Stimulated activated CD8-positive, alpha-beta memory T cell treated with anti-CD3 and anti-CD28 coated beads, Interleukin-7, amount 100 ng/mL, for 4 hours (primary cell): ENCODE measurements around the gene ZHX3.
"Not testable (repeated sequence)": the region's sequence is repeated elsewhere in the genome, so short reads cannot be mapped to it uniquely, and the experiment has no call there.

ENCODE experiments used
- DNase-seq, 2 donors: peaks; one replicate each; pipeline ENCODE4 v3.0.0-alpha.2; 2020; ENCODE audit warnings: low read depth in 2 of 2

The ZHX3 gene

GRCh38 chr20:41259309-41259708 is 58.2 kb downstream of the ZHX3 start:
- DNase-seq, result no peak

- DNase-seq, result no peak
These were observed 59.1 kb downstream of the ZHX3 start for GRCh38 chr20:41258474-41258873.

GRCh38 chr20:41256516-41256915 is 61.0 kb downstream of the ZHX3 start:
- no peak for DNase-seq

- DNase-seq, result no peak
These were observed 61.9 kb downstream of the ZHX3 start for GRCh38 chr20:41255655-41256054.

- no peak for DNase-seq
These were observed 67.9 kb downstream of the ZHX3 start for GRCh38 chr20:41249411-41250281.

- no peak for DNase-seq
These were observed 69.0 kb downstream of the ZHX3 start for GRCh38 chr20:41248368-41249024.

- no peak for DNase-seq
These were observed 69.8 kb downstream of the ZHX3 start for GRCh38 chr20:41247523-41248367.

- DNase-seq, result no peak
These were observed 72.3 kb downstream of the ZHX3 start for GRCh38 chr20:41245086-41245707.

- no peak for DNase-seq
These were observed 74.7 kb downstream of the ZHX3 start for GRCh38 chr20:41242807-41243206.

GRCh38 chr20:41242352-41242751 is 75.2 kb downstream of the ZHX3 start:
- no peak for DNase-seq

GRCh38 chr20:41237233-41237632 is 80.3 kb downstream of the ZHX3 start:
- DNase-seq, result not testable (repeated sequence)

GRCh38 chr20:41236818-41237217 is 80.7 kb downstream of the ZHX3 start:
- not testable (repeated sequence) for DNase-seq

GRCh38 chr20:41234546-41234945 is 83.0 kb downstream of the ZHX3 start:
- DNase-seq, result no peak

- no peak for DNase-seq
These were observed 83.5 kb downstream of the ZHX3 start for GRCh38 chr20:41234041-41234440.

- DNase-seq, result no peak
These were observed 84.3 kb downstream of the ZHX3 start for GRCh38 chr20:41232973-41233926.

GRCh38 chr20:41231136-41231535 is 86.4 kb downstream of the ZHX3 start:
- no peak for DNase-seq

- no peak for DNase-seq
These were observed 87.4 kb downstream of the ZHX3 start for GRCh38 chr20:41230136-41230535.

- DNase-seq, result no peak
These were observed 88.3 kb downstream of the ZHX3 start for GRCh38 chr20:41229259-41229658.

- no peak for DNase-seq
These were observed 88.7 kb downstream of the ZHX3 start for GRCh38 chr20:41228858-41229257.

GRCh38 chr20:41226426-41226825 is 91.1 kb downstream of the ZHX3 start:
- no peak for DNase-seq

GRCh38 chr20:41225091-41225490 is 92.4 kb downstream of the ZHX3 start:
- no peak for DNase-seq
